Neural cell (in vitro differentiated cells): ENCODE measurements around the gene DHX34. TPM values are rescaled to one million over a fixed set of nuclear protein-coding genes. Genes with fewer than 3 reads are reported as not detected.

Experiments used
- H2AFZ ChIP-seq: fragments of 200-600, 300-800 bp; sonication (generic), shearing (Covaris generic); 2 replicates; pipeline ENCODE4 v1.6.0; 2014; ENCODE audit warnings: low read depth, mild to moderate bottlenecking, antibody characterized with exemption, low read length, moderate library complexity
- H3F3A ChIP-seq: fragments of 200-600 bp; shearing (Covaris generic); 2 replicates; pipeline ENCODE4 v1.6.1; 2016; ENCODE audit warnings: mild to moderate bottlenecking, moderate library complexity, mixed read lengths, antibody characterized with exemption, low read length; ENCODE audit not compliant: insufficient read depth, poor library complexity, severe bottlenecking
- H3K27ac ChIP-seq: fragments of 200-600, 300-800 bp; sonication (generic), shearing (Covaris generic); 2 replicates; pipeline ENCODE4 v1.5.1; 2014; ENCODE audit warnings: mild to moderate bottlenecking, low read length, moderate library complexity
- H3K27me3 ChIP-seq: fragments of 300-800, 200-600 bp; sonication (generic), shearing (Covaris generic); 2 replicates; pipeline ENCODE4 v1.6.0; 2014; ENCODE audit warnings: mild to moderate bottlenecking, low read depth, low read length, moderate library complexity; ENCODE audit not compliant: insufficient read depth
- H3K36me3 ChIP-seq: fragments of 300-800, 200-600 bp; sonication (generic), shearing (Covaris generic); 2 replicates; pipeline ENCODE4 v1.5.1; 2014; ENCODE audit warnings: mild to moderate bottlenecking, antibody characterized with exemption, low read length, moderate library complexity; ENCODE audit not compliant: insufficient read depth
- H3K4me2 ChIP-seq: fragments of 300-800, 200-600 bp; sonication (generic), shearing (Covaris generic); 2 replicates; pipeline ENCODE4 v1.6.0; 2014; ENCODE audit warnings: mild to moderate bottlenecking, low read length
- H3K4me3 ChIP-seq: fragments of 300-800, 200-600 bp; sonication (generic), shearing (Covaris generic); 2 replicates; pipeline ENCODE4 v1.5.1; 2014; ENCODE audit warnings: mild to moderate bottlenecking, low read length, moderate library complexity
- H3K79me2 ChIP-seq: fragments of 200-600 bp; shearing (Covaris generic); replicated peaks from 2 replicates; pipeline ENCODE4 v1.6.0; 2014; ENCODE audit warnings: mild to moderate bottlenecking, low read length, moderate library complexity; ENCODE audit not compliant: insufficient read depth
- H3K9ac ChIP-seq: fragments of 300-800, 200-600 bp; sonication (generic), shearing (Covaris generic); 2 replicates; pipeline ENCODE4 v1.6.1; 2016; ENCODE audit warnings: mild to moderate bottlenecking, low read length, mixed read lengths
- H3K9me2 ChIP-seq: fragments of 200-600 bp; shearing (Covaris generic); 2 replicates; pipeline ENCODE4 v1.6.1; 2016; ENCODE audit warnings: mild to moderate bottlenecking, low read length, mixed read lengths; ENCODE audit not compliant: insufficient read depth
- H3K9me3 ChIP-seq: fragments of 200-600, 300-800 bp; sonication (generic), shearing (Covaris generic); 2 replicates; pipeline ENCODE4 v1.6.1; 2016; ENCODE audit warnings: mild to moderate bottlenecking, mixed run types, low read length, moderate library complexity, mixed read lengths
- H4K20me1 ChIP-seq: fragments of 200-600 bp; shearing (Covaris generic); 2 replicates; pipeline ENCODE4 v1.6.1; 2016; ENCODE audit warnings: mild to moderate bottlenecking, mixed run types; ENCODE audit not compliant: insufficient read depth
- EP300 ChIP-seq: fragments of 450-650 bp; conservative IDR thresholded peaks from 2 replicates; pipeline ENCODE4 v1.6.1; 2014; ENCODE audit warnings: antibody characterized with exemption, mild to moderate bottlenecking, moderate library complexity; ENCODE audit not compliant: poor library complexity, severe bottlenecking
- EZH2 ChIP-seq: fragments of 200-600, 300-800 bp; shearing (Covaris generic), sonication (generic); IDR thresholded peaks from 2 replicates; pipeline ENCODE4 v1.6.1; 2014; ENCODE audit warnings: antibody characterized with exemption, low read length, borderline replicate concordance, mild to moderate bottlenecking; ENCODE audit not compliant: insufficient read depth, poor library complexity, severe bottlenecking
- MXI1 ChIP-seq: fragments of 450-650 bp; conservative IDR thresholded peaks from 2 replicates; pipeline ENCODE4 v1.6.1; 2014; ENCODE audit warnings: antibody characterized with exemption, mild to moderate bottlenecking; ENCODE audit not compliant: poor library complexity, severe bottlenecking
- POLR2AphosphoS5 ChIP-seq: IDR thresholded peaks from 2 replicates; pipeline ENCODE4 v1.6.1; 2012
- RAD21 ChIP-seq: fragments of 450-650 bp; conservative IDR thresholded peaks from 2 replicates; pipeline ENCODE4 v1.6.1; 2014; ENCODE audit warnings: antibody characterized with exemption, mild to moderate bottlenecking, moderate library complexity
- SMC3 ChIP-seq: fragments of 450-650 bp; conservative IDR thresholded peaks from 2 replicates; pipeline ENCODE4 v1.6.1; 2014; ENCODE audit warnings: antibody characterized with exemption, mild to moderate bottlenecking, moderate library complexity; ENCODE audit not compliant: poor library complexity
- TAF1 ChIP-seq: IDR thresholded peaks from 2 replicates; pipeline ENCODE4 v1.6.1; 2012; ENCODE audit warnings: low read depth
- polyA plus RNA-seq: library from polyadenylated mRNA; depleted of rRNA; stranded (reverse); fragments of >200 nt; gene quantifications from 2 replicates; pipeline ENCODE4 v1.2.3, GENCODE V29; 2014
- TF ChIP-seq, protein P1 (sequence below): IDR thresholded peaks from 2 replicates; pipeline ENCODE4 v1.6.1; 2012; ENCODE audit warnings: borderline replicate concordance
- TF ChIP-seq, protein P2 (sequence below): fragments of 450-650 bp; IDR thresholded peaks from 2 replicates; pipeline ENCODE4 v1.5.1; 2014; ENCODE audit warnings: antibody characterized with exemption, mild to moderate bottlenecking, moderate library complexity; ENCODE audit not compliant: poor library complexity, severe bottlenecking

Gene DHX34
- polyA plus RNA-seq, 1 donor from 2014 or later: 11.7 TPM

DNA sequence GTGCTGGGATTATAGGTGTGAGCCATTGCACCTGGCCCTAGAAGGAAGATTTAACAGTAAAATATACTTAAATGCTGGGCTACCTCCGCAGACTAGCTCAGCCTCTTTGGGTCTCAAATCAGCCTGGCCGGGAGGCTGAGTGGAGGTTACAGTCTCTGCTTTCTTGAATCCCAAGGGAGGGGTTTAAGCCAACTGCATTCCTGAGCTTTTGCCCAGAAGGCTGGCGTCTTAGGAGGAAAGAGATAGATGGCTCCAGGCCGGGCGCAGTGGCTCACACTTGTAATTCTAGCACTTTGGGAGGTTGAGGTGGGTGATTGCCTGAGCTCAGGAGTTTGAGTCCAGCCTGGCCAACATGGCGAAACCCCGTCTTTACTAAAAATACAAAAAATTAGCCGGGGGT, 40.1 kb upstream of the DHX34 start:
- Histone ChIP-seq H4K20me1 (no peaks in the 10 kb centered on the region), H3K27me3 (no peaks in the 10 kb centered on the region), H3F3A (no peaks in the 10 kb centered on the region), H3K79me2 (no peaks in the 10 kb centered on the region), H3K27ac (no peak overlapping the region), H3K4me2 (no peak overlapping the region), H3K9me2 (no peaks in the 10 kb centered on the region), H2AFZ (no peak overlapping the region), H3K9me3 (no peaks in the 10 kb centered on the region), H3K4me3 (no peak overlapping the region), H3K36me3 (no peaks in the 10 kb centered on the region), H3K9ac (no peak overlapping the region)
- TF ChIP-seq TAF1 (no peak), EZH2 (no peak), SMC3 (no peak), EP300 (no peak), MXI1 (no peak), POLR2AphosphoS5 (no peak), RAD21 (no peak)
- TF ChIP-seq, protein P1, sequence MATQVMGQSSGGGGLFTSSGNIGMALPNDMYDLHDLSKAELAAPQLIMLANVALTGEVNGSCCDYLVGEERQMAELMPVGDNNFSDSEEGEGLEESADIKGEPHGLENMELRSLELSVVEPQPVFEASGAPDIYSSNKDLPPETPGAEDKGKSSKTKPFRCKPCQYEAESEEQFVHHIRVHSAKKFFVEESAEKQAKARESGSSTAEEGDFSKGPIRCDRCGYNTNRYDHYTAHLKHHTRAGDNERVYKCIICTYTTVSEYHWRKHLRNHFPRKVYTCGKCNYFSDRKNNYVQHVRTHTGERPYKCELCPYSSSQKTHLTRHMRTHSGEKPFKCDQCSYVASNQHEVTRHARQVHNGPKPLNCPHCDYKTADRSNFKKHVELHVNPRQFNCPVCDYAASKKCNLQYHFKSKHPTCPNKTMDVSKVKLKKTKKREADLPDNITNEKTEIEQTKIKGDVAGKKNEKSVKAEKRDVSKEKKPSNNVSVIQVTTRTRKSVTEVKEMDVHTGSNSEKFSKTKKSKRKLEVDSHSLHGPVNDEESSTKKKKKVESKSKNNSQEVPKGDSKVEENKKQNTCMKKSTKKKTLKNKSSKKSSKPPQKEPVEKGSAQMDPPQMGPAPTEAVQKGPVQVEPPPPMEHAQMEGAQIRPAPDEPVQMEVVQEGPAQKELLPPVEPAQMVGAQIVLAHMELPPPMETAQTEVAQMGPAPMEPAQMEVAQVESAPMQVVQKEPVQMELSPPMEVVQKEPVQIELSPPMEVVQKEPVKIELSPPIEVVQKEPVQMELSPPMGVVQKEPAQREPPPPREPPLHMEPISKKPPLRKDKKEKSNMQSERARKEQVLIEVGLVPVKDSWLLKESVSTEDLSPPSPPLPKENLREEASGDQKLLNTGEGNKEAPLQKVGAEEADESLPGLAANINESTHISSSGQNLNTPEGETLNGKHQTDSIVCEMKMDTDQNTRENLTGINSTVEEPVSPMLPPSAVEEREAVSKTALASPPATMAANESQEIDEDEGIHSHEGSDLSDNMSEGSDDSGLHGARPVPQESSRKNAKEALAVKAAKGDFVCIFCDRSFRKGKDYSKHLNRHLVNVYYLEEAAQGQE: no peak
- TF ChIP-seq, protein P2, sequence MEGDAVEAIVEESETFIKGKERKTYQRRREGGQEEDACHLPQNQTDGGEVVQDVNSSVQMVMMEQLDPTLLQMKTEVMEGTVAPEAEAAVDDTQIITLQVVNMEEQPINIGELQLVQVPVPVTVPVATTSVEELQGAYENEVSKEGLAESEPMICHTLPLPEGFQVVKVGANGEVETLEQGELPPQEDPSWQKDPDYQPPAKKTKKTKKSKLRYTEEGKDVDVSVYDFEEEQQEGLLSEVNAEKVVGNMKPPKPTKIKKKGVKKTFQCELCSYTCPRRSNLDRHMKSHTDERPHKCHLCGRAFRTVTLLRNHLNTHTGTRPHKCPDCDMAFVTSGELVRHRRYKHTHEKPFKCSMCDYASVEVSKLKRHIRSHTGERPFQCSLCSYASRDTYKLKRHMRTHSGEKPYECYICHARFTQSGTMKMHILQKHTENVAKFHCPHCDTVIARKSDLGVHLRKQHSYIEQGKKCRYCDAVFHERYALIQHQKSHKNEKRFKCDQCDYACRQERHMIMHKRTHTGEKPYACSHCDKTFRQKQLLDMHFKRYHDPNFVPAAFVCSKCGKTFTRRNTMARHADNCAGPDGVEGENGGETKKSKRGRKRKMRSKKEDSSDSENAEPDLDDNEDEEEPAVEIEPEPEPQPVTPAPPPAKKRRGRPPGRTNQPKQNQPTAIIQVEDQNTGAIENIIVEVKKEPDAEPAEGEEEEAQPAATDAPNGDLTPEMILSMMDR: no peak

DNA sequence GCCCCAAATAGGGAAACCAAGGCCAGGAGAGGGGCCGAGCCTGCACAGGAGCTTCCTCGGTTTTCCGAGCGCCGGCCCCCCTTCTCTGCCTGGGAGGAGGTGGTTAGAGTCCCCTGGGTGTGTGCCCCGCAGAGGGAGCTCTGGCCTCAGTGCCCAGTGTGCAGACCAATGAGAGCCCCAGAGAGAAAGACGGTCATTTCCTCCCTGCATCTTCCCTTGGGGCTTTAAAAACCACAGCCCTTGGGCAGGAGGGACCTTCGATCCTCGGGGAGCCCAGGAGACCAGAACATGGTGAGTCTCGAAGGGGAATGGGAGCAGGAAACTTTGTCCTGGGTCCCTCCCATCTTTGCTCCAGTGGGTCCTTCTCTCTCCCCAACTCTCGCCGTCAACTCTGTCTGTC, 39.5 kb upstream of the DHX34 start, which contains the start of gene C5AR1:
TSS of gene C5AR1 (plus strand) at position 254 of the 400 bp plus-strand sequence. CDS start at position 289, 35 bp downstream.
- Histone ChIP-seq H3K27me3 (no peaks in the 10 kb centered on the region), H3K79me2 (no peaks in the 10 kb centered on the region), H3K27ac (no peak within 1 kb of the TSS), H3K36me3 (no peaks in the 10 kb centered on the region), H3K4me2 (no peak within 1 kb of the TSS), H2AFZ (no peak within 1 kb of the TSS), H3F3A (no peaks in the 10 kb centered on the region), H3K4me3 (no peak within 1 kb of the TSS), H3K9me3 (no peaks in the 10 kb centered on the region), H4K20me1 (no peaks in the 10 kb centered on the region), H3K9ac (no peak within 1 kb of the TSS), H3K9me2 (no peaks in the 10 kb centered on the region)
- no peak for TF ChIP-seq EP300
- TF ChIP-seq, protein P1: no peak
- no peak for TF ChIP-seq MXI1
- TF ChIP-seq SMC3: no peak
- TF ChIP-seq EZH2: no peak
- TF ChIP-seq, protein P2: no peak
- no peak for TF ChIP-seq TAF1
- no peak for TF ChIP-seq RAD21
- TF ChIP-seq POLR2AphosphoS5: no peak
